ENCODE results near the gene ACTG2.

GRCh38 chr2:73897240-73897583, 4.4 kb downstream of the ACTG2 start:
- TF ChIP-seq CTCF (optimal IDR thresholded peaks at IDR 0.05 in 1 of 3, IDR thresholded peaks at IDR 0.05 in 1 of 3, conservative IDR thresholded peaks at IDR 0.05 in 1 of 3; ENCODE audit: extremely low read depth in 1 of 3, insufficient read depth in 2 of 3, low read length in 3 of 3) (no peak), EZH2 (IDR thresholded peaks at IDR 0.05; ENCODE audit: low read length) (no peak)

All from keratinocyte (primary cell).